PC-3 (cell line): Measurements from ENCODE around the gene LARP6. TPM values are rescaled to one million over a fixed set of nuclear protein-coding genes. Genes with fewer than 3 reads are reported as not detected.

ENCODE experiments used
- ATAC-seq: fragments of 200-7000 bp; cut with Tn5 transposase; 2 replicates; pipeline ENCODE4 v1.9.1; 2020; ENCODE audit warnings: mild to moderate bottlenecking, moderate library complexity
- BruUV-seq: library from RNA; stranded (reverse); fragments of 400-500 nt; replicated peaks from 2 replicates; lab custom pipeline; 2021; lab: Mats Ljungman, UMichigan
- CTCF ChIA-PET: fragments of 300-600 bp; sonication (Branson Sonifier 250); formaldehyde crosslinking; loops from one replicate; lab custom pipeline; 2022; ENCODE audit warnings: antibody characterized with exemption; lab: Charles Lee
- POLR2A ChIA-PET: fragments of 300-600 bp; sonication (Branson Sonifier 250); formaldehyde crosslinking; loops from one replicate; lab custom pipeline; 2022; ENCODE audit warnings: antibody characterized with exemption; ENCODE audit not compliant: unreplicated experiment; lab: Charles Lee
- DNase-seq: peaks from one replicate; pipeline ENCODE4 v3.0.0-alpha.2; 2015
- H2AFZ ChIP-seq: fragments of 300-600 bp; sonication (generic); 2 replicates; pipeline ENCODE4 v1.6.0; 2016; ENCODE audit warnings: antibody characterized with exemption, low read length
- H3F3A ChIP-seq: fragments of 300-600 bp; sonication (generic); one replicate; pipeline ENCODE4 v1.6.0; 2017; ENCODE audit warnings: antibody characterized with exemption, low read length, control low read depth, mild to moderate bottlenecking; ENCODE audit not compliant: unreplicated experiment
- H3K27ac ChIP-seq: fragments of 300-600 bp; sonication (generic); 2 replicates; pipeline ENCODE4 v1.5.1; 2016; ENCODE audit warnings: mild to moderate bottlenecking, low read length
- H3K27me3 ChIP-seq: fragments of 300-600 bp; sonication (generic); 2 replicates; pipeline ENCODE4 v1.6.1; 2016; ENCODE audit warnings: low read length, mixed read lengths
- H3K36me3 ChIP-seq: fragments of 300-600 bp; sonication (generic); 2 replicates; pipeline ENCODE4 v1.6.1; 2016; ENCODE audit warnings: low read depth, mixed run types, low read length, mixed read lengths
- H3K4me1 ChIP-seq: fragments of 300-600 bp; sonication (generic); 2 replicates; pipeline ENCODE4 v1.5.1; 2016; ENCODE audit warnings: low read length; ENCODE audit not compliant: insufficient read depth
- H3K4me2 ChIP-seq: fragments of 300-600 bp; sonication (generic); 2 replicates; pipeline ENCODE4 v1.6.0; 2016; ENCODE audit warnings: low read length
- H3K4me3 ChIP-seq: fragments of 300-600 bp; sonication (generic); 2 replicates; pipeline ENCODE4 v1.5.1; 2016; ENCODE audit warnings: mild to moderate bottlenecking, low read length, mixed read lengths
- H3K79me2 ChIP-seq: fragments of 300-600 bp; sonication (generic); 2 replicates; pipeline ENCODE4 v1.6.1; 2017; ENCODE audit warnings: low read length, mixed read lengths
- H3K9ac ChIP-seq: fragments of 300-600 bp; sonication (generic); 2 replicates; pipeline ENCODE4 v1.6.0; 2016; ENCODE audit warnings: mild to moderate bottlenecking, low read length
- H3K9me2 ChIP-seq: fragments of 300-600 bp; sonication (generic); replicated peaks from 2 replicates; pipeline ENCODE4 v1.6.1; 2016; ENCODE audit warnings: mixed run types, low read length, mixed read lengths
- H3K9me3 ChIP-seq: fragments of 300-600 bp; sonication (generic); 2 replicates; pipeline ENCODE4 v1.6.1; 2016; ENCODE audit warnings: low read length, mixed read lengths
- H4K20me1 ChIP-seq: fragments of 300-600 bp; sonication (generic); 2 replicates; pipeline ENCODE4 v1.6.1; 2016; ENCODE audit warnings: low read length, mixed read lengths
- EZH2 ChIP-seq: fragments of 300-600 bp; sonication (generic); IDR thresholded peaks from one replicate; pipeline ENCODE4 v1.6.1; 2017; ENCODE audit warnings: antibody characterized with exemption, mild to moderate bottlenecking, low read length; ENCODE audit not compliant: unreplicated experiment
- EZH2phosphoT487 ChIP-seq: fragments of 300-600 bp; sonication (generic); IDR thresholded peaks from 2 replicates; pipeline ENCODE4 v1.6.1; 2018; ENCODE audit warnings: mild to moderate bottlenecking, antibody characterized with exemption, low read length, borderline replicate concordance
- intact Hi-C: fragments of 100-400 bp; cut with micrococcal nuclease; formaldehyde crosslinking; loops from 2 replicates; pipeline ENCODE4 v1.9.0; 2023
- total RNA-seq: library from RNA; depleted of rRNA; stranded (reverse); fragments of >200 nt; gene quantifications from 2 replicates; pipeline ENCODE4 v1.2.3, GENCODE V29; 2014; rRNA removed
- TF ChIP-seq, protein P1 (sequence below): fragments of 300-600 bp; sonication (generic); conservative IDR thresholded peaks from 2 replicates; pipeline ENCODE4 v1.5.1; 2017; ENCODE audit warnings: antibody characterized with exemption, low read depth, mild to moderate bottlenecking, low read length

The LARP6 gene
- total RNA-seq, 1 experiment from 2014 or later: 133 TPM

DNA sequence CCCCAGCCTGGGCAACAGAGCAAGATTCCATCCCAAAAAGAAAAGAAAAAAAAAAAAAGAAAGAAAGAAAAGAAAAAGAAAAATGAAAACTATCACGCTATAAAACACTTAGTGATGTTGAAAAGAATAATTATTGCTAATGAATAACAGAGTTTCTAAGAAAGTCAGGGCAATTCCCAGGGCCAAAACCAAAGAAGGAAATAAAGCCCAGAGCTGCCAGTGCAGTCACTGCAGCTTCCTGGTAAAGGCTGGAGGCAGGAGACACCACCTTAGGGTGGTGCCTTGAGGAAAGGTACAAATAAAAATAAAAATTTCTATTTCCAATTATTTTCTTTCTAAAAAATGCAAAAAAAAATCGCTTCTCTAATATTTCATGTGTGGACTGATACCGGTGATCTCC lies 70.9 kb downstream of the LARP6 start:
- no peak for ATAC-seq
- CTCF ChIA-PET: interaction anchor here (0.6 kb wide), 1 partner anchor 30 kb away, joined by 3 read pairs; no protein-coding TSS in a partner anchor
- intact Hi-C loops: no loop called here

DNA sequence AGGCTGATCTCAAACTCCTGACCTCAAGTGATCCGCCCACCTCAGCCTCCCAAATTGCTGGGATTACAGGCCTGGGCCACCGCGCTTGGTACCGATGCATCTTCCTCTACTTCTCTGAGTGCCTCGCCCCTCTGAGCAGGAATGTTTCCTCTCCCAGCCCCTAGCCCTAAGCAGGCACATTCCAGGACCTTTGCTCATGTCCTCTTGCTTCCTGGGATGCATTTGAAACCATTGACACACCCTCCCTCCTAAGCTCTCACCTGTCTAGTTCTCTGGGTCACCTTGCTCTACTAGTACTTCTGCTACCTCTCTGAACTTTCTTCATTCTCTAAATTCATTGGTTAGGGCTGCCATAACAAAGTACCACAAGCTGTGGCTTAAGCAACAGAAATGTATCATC lies 72.7 kb downstream of the LARP6 start:
- Histone ChIP-seq H3K27me3 (no peaks in the 10 kb centered on the region), H3K9ac (no peak overlapping the region), H3K4me2 (peak overlapping the region; percentile 5), H3F3A (peaks cover 17% of the 10 kb centered on the region), H3K4me1 (peaks cover 62% of the 10 kb centered on the region), H4K20me1 (no peaks in the 10 kb centered on the region), H3K36me3 (no peaks in the 10 kb centered on the region), H3K9me3 (no peaks in the 10 kb centered on the region), H2AFZ (no peak overlapping the region), H3K79me2 (no peaks in the 10 kb centered on the region), H3K27ac (peak overlapping the region; percentile 12), H3K4me3 (no peak overlapping the region), H3K9me2 (no peaks in the 10 kb centered on the region)
- BruUV-seq: no TSS peak
- peak; percentile 85 for DNase-seq
- intact Hi-C loops: no loop called here
- POLR2A ChIA-PET: interaction anchor here (0.5 kb wide), 1 partner anchor 14 kb away, joined by 3 read pairs; no protein-coding TSS in a partner anchor
- ATAC-seq: peak; percentile 39
- TF ChIP-seq, protein P1, sequence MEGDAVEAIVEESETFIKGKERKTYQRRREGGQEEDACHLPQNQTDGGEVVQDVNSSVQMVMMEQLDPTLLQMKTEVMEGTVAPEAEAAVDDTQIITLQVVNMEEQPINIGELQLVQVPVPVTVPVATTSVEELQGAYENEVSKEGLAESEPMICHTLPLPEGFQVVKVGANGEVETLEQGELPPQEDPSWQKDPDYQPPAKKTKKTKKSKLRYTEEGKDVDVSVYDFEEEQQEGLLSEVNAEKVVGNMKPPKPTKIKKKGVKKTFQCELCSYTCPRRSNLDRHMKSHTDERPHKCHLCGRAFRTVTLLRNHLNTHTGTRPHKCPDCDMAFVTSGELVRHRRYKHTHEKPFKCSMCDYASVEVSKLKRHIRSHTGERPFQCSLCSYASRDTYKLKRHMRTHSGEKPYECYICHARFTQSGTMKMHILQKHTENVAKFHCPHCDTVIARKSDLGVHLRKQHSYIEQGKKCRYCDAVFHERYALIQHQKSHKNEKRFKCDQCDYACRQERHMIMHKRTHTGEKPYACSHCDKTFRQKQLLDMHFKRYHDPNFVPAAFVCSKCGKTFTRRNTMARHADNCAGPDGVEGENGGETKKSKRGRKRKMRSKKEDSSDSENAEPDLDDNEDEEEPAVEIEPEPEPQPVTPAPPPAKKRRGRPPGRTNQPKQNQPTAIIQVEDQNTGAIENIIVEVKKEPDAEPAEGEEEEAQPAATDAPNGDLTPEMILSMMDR: no peak
- no peak for TF ChIP-seq EZH2
- no peak for TF ChIP-seq EZH2phosphoT487
- CTCF ChIA-PET: no interaction called here

More for the DNA sequence above, 70.9 kb downstream of the LARP6 start:
- no peaks in the 10 kb centered on the region for H3K9me2 ChIP-seq
- H3K27me3 ChIP-seq: no peaks in the 10 kb centered on the region
- H3K9me3 ChIP-seq: no peaks in the 10 kb centered on the region
- no peak overlapping the region for H3K9ac ChIP-seq
- no peak overlapping the region for H3K4me3 ChIP-seq
- H3K4me1 ChIP-seq: peaks cover 56% of the 10 kb centered on the region
- DNase-seq: no peak
- POLR2A ChIA-PET: interaction anchor here (0.6 kb wide), 1 partner anchor 11 kb away, joined by 3 read pairs; no protein-coding TSS in a partner anchor
- no peaks in the 10 kb centered on the region for H4K20me1 ChIP-seq
- H3K27ac ChIP-seq: peak overlapping the region; percentile 53
- TF ChIP-seq, protein P1: no peak
- TF ChIP-seq EZH2phosphoT487: no peak
- TF ChIP-seq EZH2: no peak
- peaks cover 17% of the 10 kb centered on the region for H3F3A ChIP-seq
- no peaks in the 10 kb centered on the region for H3K79me2 ChIP-seq
- BruUV-seq: no TSS peak
- H3K4me2 ChIP-seq: peak overlapping the region; percentile 60
- no peaks in the 10 kb centered on the region for H3K36me3 ChIP-seq
- H2AFZ ChIP-seq: peak overlapping the region; percentile 2; the same call in 1 of the 2 replicates

Other genes starting within 250 kb of the LARP6 start
- 21.7 and 26.7 TPM in 2 replicates for gene UACA, start 90.6 kb downstream of the LARP6 start, total RNA-seq
- 5.9 and 7.2 TPM in 2 replicates for gene THAP10, start 38.3 kb upstream of the LARP6 start, total RNA-seq
- gene LRRC49, start 38.7 kb upstream of the LARP6 start, total RNA-seq: 7.7 and 13.6 TPM in 2 replicates